NCI-H748 (cell line): ENCODE measurements around the gene RBM4.

Experiments
- DNase-seq: peaks from one replicate; lab custom pipeline; 2025; ENCODE audit not compliant: unreplicated experiment; lab: John Stamatoyannopoulos, UW

Gene RBM4

GRCh38 chr11:66687831-66688281 lies 49.4 kb downstream of the RBM4 start:
- DNase-seq = no peak

DNA sequence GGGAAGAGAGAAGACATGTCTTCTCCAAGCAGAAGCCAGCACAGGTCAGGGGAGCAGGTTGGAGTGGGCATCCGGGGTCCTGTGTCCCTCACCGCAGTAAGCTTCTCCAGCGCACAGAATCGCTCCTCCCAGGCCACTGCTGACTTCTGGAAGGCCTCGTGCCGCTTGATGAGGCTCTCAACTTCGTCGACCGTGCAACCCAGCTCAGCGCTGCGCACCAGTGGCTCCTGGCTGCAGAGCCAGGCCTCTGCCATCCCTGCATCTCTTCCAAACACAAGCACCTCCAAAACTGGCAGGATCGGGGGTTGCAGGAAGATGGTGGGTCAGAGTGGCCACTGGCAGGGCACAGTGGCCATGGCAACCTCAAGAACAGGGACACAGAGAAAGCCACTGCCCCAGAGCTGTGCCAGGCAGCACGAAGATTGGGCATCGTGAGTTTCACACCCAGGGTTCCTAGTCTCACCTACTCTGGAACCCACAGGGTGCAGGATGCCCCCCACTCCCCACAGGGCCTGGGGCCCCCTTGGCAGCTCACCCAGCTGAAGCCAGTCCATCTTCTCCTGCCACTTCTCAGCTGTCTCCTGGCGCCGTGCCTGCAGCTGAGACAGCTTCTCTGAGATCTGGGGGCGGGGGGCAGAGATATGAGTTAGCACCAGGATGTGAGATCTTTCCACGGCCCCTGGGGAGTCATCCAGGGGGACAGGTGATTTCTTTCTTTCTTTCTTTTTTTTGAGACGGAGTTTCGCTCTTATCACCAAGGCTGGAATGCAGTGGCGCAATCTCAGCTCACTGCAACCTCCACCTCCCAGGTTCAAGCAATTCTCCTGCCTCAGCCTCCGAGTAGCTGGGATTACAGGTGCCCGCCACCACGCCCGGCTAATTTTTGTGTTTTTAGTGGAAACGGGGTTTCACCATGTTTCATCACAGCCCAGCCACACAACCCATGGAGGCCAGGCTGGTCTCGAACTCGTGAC lies 50.3 kb downstream of the RBM4 start:
- DNase-seq = no peak

DNA sequence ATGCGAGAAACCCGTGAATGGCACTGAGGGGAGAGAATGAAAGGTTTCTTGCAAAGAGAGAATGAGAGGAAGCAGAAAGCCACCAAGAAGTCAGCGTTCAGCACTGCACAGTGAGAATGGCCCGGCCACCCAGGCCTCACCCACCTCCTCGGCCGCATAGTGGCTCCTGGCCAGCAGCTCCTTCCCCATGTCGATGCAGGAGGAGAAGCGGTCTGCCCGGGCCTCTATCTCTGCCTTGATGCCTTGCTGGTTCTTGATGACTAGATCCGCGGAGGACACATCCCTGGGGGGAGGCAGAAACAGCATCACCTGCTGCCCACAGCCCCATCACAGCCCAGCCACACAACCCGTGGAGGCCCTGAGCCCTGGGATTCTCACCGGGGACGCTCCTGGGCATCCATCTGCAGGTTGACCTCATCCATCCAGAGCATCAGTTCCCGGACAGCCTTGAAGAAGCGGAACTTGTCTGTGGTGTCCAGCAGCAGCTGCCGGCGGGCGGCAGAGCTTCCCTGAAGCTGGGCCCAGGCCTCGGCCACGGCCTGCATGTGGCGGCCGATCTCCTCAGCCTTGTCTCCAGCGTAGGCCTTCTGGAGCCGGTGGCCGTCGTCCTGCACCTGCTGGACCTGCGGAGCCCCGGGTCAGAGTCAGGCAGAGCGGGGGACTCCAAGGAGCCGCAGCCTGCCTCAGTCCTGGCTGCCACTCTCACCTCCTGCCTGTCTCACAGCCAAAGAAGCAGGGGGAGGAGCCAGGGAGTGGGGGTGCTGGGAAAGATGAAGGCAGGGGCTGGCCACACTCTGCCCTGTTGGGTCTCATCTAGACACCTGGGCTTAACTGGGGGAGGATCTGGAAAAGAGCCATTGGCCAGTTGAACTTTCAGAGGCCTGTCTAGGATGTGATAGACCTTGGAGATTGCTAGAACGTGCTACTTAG lies 51.4 kb downstream of the RBM4 start:
- no peak for DNase-seq

DNA sequence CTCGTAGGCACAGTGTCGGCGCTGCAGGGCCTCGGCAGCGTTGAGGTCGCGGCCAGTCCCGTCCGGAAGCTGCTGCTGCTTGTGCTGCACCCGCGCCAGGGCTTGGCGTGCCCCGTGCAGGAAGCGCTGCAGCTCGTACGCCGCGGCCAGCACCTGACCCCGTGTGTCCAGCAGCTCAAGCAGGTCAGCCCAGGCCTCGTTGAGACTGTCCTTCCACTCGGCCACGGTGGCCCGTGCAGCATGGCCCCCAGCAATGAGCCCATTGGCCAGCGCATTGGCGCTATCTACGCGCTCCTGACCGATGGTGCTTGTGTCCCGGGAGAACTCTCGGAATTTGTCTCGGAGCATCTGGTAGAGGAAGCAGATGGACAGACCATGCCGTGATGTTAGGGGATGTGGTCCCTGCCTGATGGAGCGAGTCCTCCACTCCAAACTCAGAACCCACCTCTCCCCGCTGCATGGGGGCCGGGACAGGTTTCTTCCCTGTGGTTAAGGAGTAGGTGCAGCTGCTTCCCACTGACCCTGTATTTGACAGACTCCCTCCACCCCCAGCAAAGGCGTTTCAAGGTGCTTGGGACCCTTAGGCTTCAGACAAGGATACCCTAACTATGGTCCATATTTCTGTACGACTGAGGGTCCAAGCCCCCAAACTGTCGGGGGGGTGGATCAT lies 52.9 kb downstream of the RBM4 start:
- no peak for DNase-seq

DNA sequence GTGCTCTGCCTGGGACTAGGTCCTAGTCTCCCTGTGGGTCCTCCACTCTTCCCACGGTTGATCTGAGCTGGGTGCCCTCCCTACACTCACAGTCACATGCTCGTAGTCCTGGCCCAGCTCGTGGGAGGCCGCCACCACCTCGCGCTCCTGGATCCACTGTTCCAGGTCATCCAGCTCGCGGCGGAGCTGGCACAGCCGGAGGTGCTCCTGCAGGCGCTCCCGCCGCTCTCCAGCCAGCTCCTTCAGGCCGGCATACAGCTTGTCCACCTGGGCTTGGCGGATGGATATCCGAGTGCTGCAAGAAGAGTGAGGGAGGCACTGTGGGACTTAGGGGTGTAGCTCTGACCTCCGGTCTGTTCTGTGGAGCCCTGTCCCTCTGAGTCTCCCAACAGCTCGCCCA lies 53.9 kb downstream of the RBM4 start:
- DNase-seq = no peak

- no peak for DNase-seq
Observed at GRCh38 chr11:66692871-66693331, 54.4 kb downstream of the RBM4 start.

DNA sequence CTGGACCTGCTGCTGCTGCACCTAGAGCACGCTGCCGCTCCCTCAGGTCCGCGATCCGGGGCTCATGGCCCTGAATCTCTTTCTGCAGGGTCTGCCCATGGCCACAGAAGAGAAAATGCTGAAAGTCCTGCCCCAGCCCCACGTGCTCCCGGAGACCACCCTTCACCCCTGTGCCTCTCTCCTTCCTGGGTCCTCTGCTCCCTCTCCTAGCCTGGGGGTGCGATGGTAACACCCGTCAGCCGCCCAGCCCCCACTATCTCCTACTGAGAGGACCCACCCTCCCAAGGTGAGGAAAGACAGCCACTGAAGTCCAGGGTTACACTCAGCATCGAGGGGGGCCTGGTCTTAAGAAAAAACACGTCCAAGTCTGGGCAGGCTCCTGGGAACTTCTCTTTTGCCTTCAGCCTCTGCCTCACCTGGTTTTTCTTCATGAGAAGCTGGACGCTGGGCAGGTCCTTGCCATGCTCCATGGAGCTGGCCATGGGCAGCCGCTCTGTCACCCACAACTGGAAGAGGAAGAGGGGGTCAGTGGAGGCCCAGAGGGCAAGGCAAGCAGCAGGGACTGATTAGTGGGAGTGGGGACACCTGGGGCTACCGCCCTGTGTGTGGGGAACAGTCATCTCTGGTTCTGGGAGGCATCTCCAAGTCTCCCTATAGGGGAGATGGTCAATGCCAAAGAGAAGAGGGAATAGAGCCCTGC lies 55.0 kb downstream of the RBM4 start:
- DNase-seq = no peak

GRCh38 chr11:66694056-66694410 lies 55.5 kb downstream of the RBM4 start:
- no peak for DNase-seq

GRCh38 chr11:66694732-66695207 lies 56.3 kb downstream of the RBM4 start:
- DNase-seq = peak; percentile 93
